Renal cortex interstitium (tissue), 11 donors: ENCODE results near the gene RTKN2. TPM values are rescaled to one million over a fixed set of nuclear protein-coding genes. Genes with fewer than 3 reads are reported as not detected.
A peak's percentile ranks its signal among the peaks of the same experiment; 100 is the strongest.

Source experiments
- DNase-seq, 11 donors: peaks; one replicate each; pipeline ENCODE4 v3.0.0-alpha.2; 2013; ENCODE audit warnings: low read depth in 9 of 11, low spot score in 4 of 11; ENCODE audit errors: extremely low read depth in 1 of 11
- polyA plus RNA-seq, 3 donors: library from polyadenylated mRNA; unstranded; fragments of 120-200 nt; gene quantifications; one replicate each; pipeline ENCODE4 v1.2.1, GENCODE V29; 2013; ENCODE audit not compliant: insufficient read length in 3 of 3

RTKN2 gene
- polyA plus RNA-seq, 3 donors, result 11.2 to 13.9 (median 11.6) TPM

GRCh38 chr10:62237506-62237905 is 31.1 kb downstream of the RTKN2 start:
- DNase-seq, result no peak

- no peak for DNase-seq
Observed at GRCh38 chr10:62234077-62234605, 34.5 kb downstream of the RTKN2 start.

- no peak for DNase-seq
Observed at GRCh38 chr10:62233356-62234076, 35.1 kb downstream of the RTKN2 start.

- DNase-seq, result no peak
Observed at GRCh38 chr10:62231805-62232204, 36.8 kb downstream of the RTKN2 start.

- no peak for DNase-seq
Observed at GRCh38 chr10:62231371-62231770, 37.3 kb downstream of the RTKN2 start.

GRCh38 chr10:62230344-62231121 is 38.1 kb downstream of the RTKN2 start:
- no peak for DNase-seq

- no peak for DNase-seq
Observed at GRCh38 chr10:62225362-62225761, 43.3 kb downstream of the RTKN2 start.

- no peak for DNase-seq
Observed at GRCh38 chr10:62224606-62225005, 44.0 kb downstream of the RTKN2 start.

- no peak for DNase-seq
Observed at GRCh38 chr10:62217683-62218082, 51.0 kb downstream of the RTKN2 start.

- DNase-seq, result no peak
Observed at GRCh38 chr10:62214364-62214874, 54.2 kb downstream of the RTKN2 start.

GRCh38 chr10:62205750-62206399 is 62.8 kb downstream of the RTKN2 start:
- DNase-seq, result no peak

GRCh38 chr10:62199584-62199983 is 69.1 kb downstream of the RTKN2 start:
- DNase-seq, result no peak

GRCh38 chr10:62196528-62196927 is 72.1 kb downstream of the RTKN2 start:
- no peak for DNase-seq

GRCh38 chr10:62195675-62195926 is 73.0 kb downstream of the RTKN2 start:
- DNase-seq, result no peak

- DNase-seq, result peak in 3 of 11 donors; percentile 3 to 20 (median 11)
Observed at GRCh38 chr10:62194924-62195674, 73.5 kb downstream of the RTKN2 start.

GRCh38 chr10:62193479-62193878 is 75.2 kb downstream of the RTKN2 start:
- DNase-seq, result no peak

- no peak for DNase-seq
Observed at GRCh38 chr10:62189131-62189530, 79.5 kb downstream of the RTKN2 start.

GRCh38 chr10:62188021-62188616 is 80.5 kb downstream of the RTKN2 start:
- no peak for DNase-seq
